ENCODE measurements around the gene COQ8A.

The COQ8A gene

GRCh38 chr1:226974544-226975258 lies 34.6 kb downstream of the COQ8A start:
- DNase-seq (ENCODE audit: low spot score) = no peak

- peak; percentile 86 for DNase-seq (ENCODE audit: low spot score)
Measured at GRCh38 chr1:226975259-226976250, 35.5 kb downstream of the COQ8A start.

- no peak for DNase-seq (ENCODE audit: low spot score)
Measured at GRCh38 chr1:226976276-226976977, 36.3 kb downstream of the COQ8A start.

GRCh38 chr1:226976978-226977642 lies 37.0 kb downstream of the COQ8A start:
- DNase-seq (ENCODE audit: low spot score) = no peak

GRCh38 chr1:226977643-226978431 lies 37.7 kb downstream of the COQ8A start:
- DNase-seq (ENCODE audit: low spot score) = no peak

GRCh38 chr1:226978432-226979114 lies 38.5 kb downstream of the COQ8A start:
- no peak for DNase-seq (ENCODE audit: low spot score)

GRCh38 chr1:226979115-226979516 lies 39.0 kb downstream of the COQ8A start:
- DNase-seq (ENCODE audit: low spot score) = no peak

- DNase-seq (ENCODE audit: low spot score) = peak; percentile 67
Measured at GRCh38 chr1:226979517-226980121, 39.5 kb downstream of the COQ8A start.

- no peak for DNase-seq (ENCODE audit: low spot score)
Measured at GRCh38 chr1:226980122-226980560, 40.0 kb downstream of the COQ8A start.

- DNase-seq (ENCODE audit: low spot score) = no peak
Measured at GRCh38 chr1:226980565-226981385, 40.7 kb downstream of the COQ8A start.

GRCh38 chr1:226981386-226981817 lies 41.3 kb downstream of the COQ8A start:
- DNase-seq (ENCODE audit: low spot score) = no peak

GRCh38 chr1:226981838-226982237 lies 41.7 kb downstream of the COQ8A start:
- no peak for DNase-seq (ENCODE audit: low spot score)

GRCh38 chr1:226982451-226983177 lies 42.5 kb downstream of the COQ8A start:
- no peak for DNase-seq (ENCODE audit: low spot score)

GRCh38 chr1:226983247-226983991 lies 43.3 kb downstream of the COQ8A start:
- DNase-seq (ENCODE audit: low spot score) = no peak

GRCh38 chr1:226983992-226984364 lies 43.9 kb downstream of the COQ8A start:
- no peak for DNase-seq (ENCODE audit: low spot score)

GRCh38 chr1:226984521-226985238 lies 44.6 kb downstream of the COQ8A start:
- no peak for DNase-seq (ENCODE audit: low spot score)

Measured in putamen (tissue), 1 donor.